ENCODE results near the gene G6PC3. TPM values are rescaled to one million over a fixed set of nuclear protein-coding genes. Genes with fewer than 3 reads are reported as not detected.

The G6PC3 gene
- total RNA-seq, 4 donors from 2014 or later, result 24.9 to 68.7 (median 36.2) TPM

DNA sequence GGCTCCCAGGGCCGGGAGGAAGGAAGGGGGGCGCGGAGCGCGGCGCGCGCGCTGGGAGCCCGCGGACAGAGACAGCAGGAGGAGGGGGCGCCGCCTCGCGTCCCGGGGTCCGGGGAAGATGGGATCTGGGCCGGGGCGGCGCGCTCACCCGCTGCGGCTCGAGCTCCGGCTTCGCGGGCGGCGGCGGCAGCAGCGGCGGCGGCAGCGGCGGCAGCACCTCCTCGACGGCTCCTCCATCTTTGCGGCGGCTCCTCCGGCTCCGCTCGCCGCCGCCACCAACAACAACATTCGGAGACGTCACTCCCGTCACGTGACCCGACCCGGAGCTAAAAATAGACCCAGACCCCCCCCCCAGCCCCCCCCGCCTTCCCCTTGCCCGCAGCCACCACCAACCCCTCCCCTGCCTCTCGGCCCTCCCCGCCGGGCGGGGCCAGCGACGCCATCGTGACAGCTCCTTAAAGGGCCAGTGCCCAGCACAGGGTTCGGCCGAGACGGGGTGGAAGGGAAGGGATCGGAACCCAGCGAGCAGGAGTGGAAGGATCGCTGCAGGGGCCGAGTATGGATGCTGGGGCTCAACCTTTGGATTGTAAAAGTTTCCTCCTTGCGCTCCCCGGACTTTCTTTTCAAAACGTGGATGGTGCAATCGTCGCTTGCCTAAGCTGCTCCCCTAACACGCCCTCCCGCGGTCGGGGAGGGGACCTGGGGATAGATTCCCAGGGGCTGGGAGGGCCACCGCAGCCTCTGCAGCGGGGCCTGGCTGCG lies 53.0 kb downstream of the G6PC3 start, which contains the start of gene HDAC5:
TSS of gene HDAC5 (minus strand) at position 286 of the 762 bp plus-strand sequence. CDS start 6,126 bp downstream, outside the sequence.
- Histone ChIP-seq H3K27ac (peak within 1 kb of the TSS; percentile 91 to 98 (median 98)), H3K4me3 (peak within 1 kb of the TSS; percentile 76 to 99 (median 91)), H3K27me3 (no peaks in the 10 kb centered on the region), H3K4me1 (peaks cover 0 to 51% (median 33%) of the 10 kb centered on the region in 4 donors), H3K9me3 (no peaks in the 10 kb centered on the region), H3K36me3 (no peaks in the 10 kb centered on the region)
- TF ChIP-seq EP300 (IDR thresholded peaks at IDR 0.05) (peak; percentile 83 to 94), POLR2A (IDR thresholded peaks at IDR 0.05) (peak; percentile 76 to 95)
- TF ChIP-seq, protein P1, sequence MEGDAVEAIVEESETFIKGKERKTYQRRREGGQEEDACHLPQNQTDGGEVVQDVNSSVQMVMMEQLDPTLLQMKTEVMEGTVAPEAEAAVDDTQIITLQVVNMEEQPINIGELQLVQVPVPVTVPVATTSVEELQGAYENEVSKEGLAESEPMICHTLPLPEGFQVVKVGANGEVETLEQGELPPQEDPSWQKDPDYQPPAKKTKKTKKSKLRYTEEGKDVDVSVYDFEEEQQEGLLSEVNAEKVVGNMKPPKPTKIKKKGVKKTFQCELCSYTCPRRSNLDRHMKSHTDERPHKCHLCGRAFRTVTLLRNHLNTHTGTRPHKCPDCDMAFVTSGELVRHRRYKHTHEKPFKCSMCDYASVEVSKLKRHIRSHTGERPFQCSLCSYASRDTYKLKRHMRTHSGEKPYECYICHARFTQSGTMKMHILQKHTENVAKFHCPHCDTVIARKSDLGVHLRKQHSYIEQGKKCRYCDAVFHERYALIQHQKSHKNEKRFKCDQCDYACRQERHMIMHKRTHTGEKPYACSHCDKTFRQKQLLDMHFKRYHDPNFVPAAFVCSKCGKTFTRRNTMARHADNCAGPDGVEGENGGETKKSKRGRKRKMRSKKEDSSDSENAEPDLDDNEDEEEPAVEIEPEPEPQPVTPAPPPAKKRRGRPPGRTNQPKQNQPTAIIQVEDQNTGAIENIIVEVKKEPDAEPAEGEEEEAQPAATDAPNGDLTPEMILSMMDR (IDR thresholded peaks at IDR 0.05), result peak; percentile 50 to 82 (median 70)
- 0 to 1% methylated on average over 9 to 53 of the region's 78 CpGs for WGBS, 2 donors
- DNase-seq (ENCODE audit: low spot score in 2 of 2), result peak; percentile 96 to 98

DNA sequence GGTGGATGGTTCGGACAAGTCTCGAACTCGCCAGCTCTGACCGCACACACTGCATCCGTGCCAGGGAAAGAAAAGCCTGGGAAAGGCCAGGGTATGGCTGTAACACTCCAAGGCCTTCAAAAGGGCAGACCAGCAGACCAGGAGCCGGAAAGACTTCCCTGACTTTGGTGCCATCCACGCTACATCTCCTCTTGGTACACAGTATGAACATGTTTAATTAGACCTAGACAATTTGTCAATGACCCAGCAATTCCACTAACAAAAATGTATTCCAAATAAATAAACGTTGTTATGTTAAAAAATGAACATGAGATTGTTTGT lies 53.5 kb downstream of the G6PC3 start:
- DNase-seq (ENCODE audit: low spot score in 2 of 2), result no peak
- H3K36me3 ChIP-seq, result no peaks in the 10 kb centered on the region
- TF ChIP-seq, protein P1 (IDR thresholded peaks at IDR 0.05), result peak in 1 of 5 experiments; percentile 25
- TF ChIP-seq POLR2A (IDR thresholded peaks at IDR 0.05), result no peak
- no peak for TF ChIP-seq EP300 (IDR thresholded peaks at IDR 0.05)
- H3K4me3 ChIP-seq, result peak overlapping the region; percentile 47 to 95 (median 82)
- peaks cover 0 to 45% (median 30%) of the 10 kb centered on the region in 4 donors for H3K4me1 ChIP-seq
- no peaks in the 10 kb centered on the region for H3K9me3 ChIP-seq
- WGBS, 2 donors, result 1 to 3% methylated on average over 8 of the region's 8 CpGs
- H3K27me3 ChIP-seq, result no peaks in the 10 kb centered on the region
- H3K27ac ChIP-seq, result peak overlapping the region; percentile 91 to 98 (median 98)

Small RNAs within 50 kb of the gene (small RNA-seq; reads per million reads assigned to genes)
- gene RF00012, result not detected

Other genes with a start within 250 kb of the G6PC3 start
- 10 to 100 TPM; 19.2 to 31.5 (median 22.1) TPM for gene MPP3, start 237.6 kb upstream of the G6PC3 start, total RNA-seq
- 10 to 100 TPM in 1 of 4 donors, 1 to 10 TPM in 3; 4.0 to 12.9 (median 8.1) TPM for gene CD300LG, start 223.6 kb upstream of the G6PC3 start, total RNA-seq
- gene MPP2, start 163.2 kb upstream of the G6PC3 start, total RNA-seq, result 10 to 100 TPM in 2 of 4 donors, 1 to 10 TPM in 2; 4.2 to 22.9 (median 9.3) TPM
- not detected for gene PPY, start 128.3 kb upstream of the G6PC3 start, total RNA-seq
- 1 to 10 TPM in 1 of 4 donors, not detected in 3; 2.0 TPM for gene PYY, start 116.8 kb upstream of the G6PC3 start, total RNA-seq
- gene NAGS, start 66.1 kb upstream of the G6PC3 start, total RNA-seq, result 1 to 10 TPM in 3 of 4 donors, under 1 TPM in 1; 0.84 to 7.2 (median 1.8) TPM
- gene TMEM101, start 55.8 kb upstream of the G6PC3 start, total RNA-seq, result 10 to 100 TPM; 28.6 to 41.2 (median 34.5) TPM
- 10 to 100 TPM; 18.2 to 37.2 (median 23.9) TPM for gene LSM12, start 4.1 kb upstream of the G6PC3 start, total RNA-seq
- 100 to 1,000 TPM in 3 of 4 donors, 10 to 100 TPM in 1; 99.8 to 201 (median 125) TPM for gene HDAC5, start 52.9 kb downstream of the G6PC3 start, total RNA-seq
- 1 to 10 TPM; 1.5 to 2.7 (median 2.1) TPM for gene HROB, start 71.2 kb downstream of the G6PC3 start, total RNA-seq
- 1 to 10 TPM in 1 of 4 donors, not detected in 3; 2.7 TPM for gene ASB16, start 100.0 kb downstream of the G6PC3 start, total RNA-seq
- 10 to 100 TPM; 28.6 to 41.2 (median 35.6) TPM for gene TMUB2, start 116.2 kb downstream of the G6PC3 start, total RNA-seq
- 10 to 100 TPM; 40.9 to 60.4 (median 52.7) TPM for gene ATXN7L3, start 129.1 kb downstream of the G6PC3 start, total RNA-seq
- gene UBTF, start 148.9 kb downstream of the G6PC3 start, total RNA-seq, result 10 to 100 TPM; 65.7 to 71.9 (median 69.3) TPM
- under 1 TPM in 1 of 4 donors, not detected in 3; 0.21 TPM for gene SLC4A1, start 197.4 kb downstream of the G6PC3 start, total RNA-seq
- not detected for gene RUNDC3A, start 237.9 kb downstream of the G6PC3 start, total RNA-seq

All from tibial nerve (tissue), 4 donors.